ENCODE data around the gene GPR137B. TPM values are rescaled to one million over a fixed set of nuclear protein-coding genes. Genes with fewer than 3 reads are reported as not detected.
"Not testable (repeated sequence)": the region's sequence is repeated elsewhere in the genome, so short reads cannot be mapped to it uniquely, and the experiment has no call there.

The GPR137B gene
- total RNA-seq (10 to 100 TPM in 8 of 9 donors, 1 to 10 TPM in 1; 3.4 to 30.0 (median 15.3) TPM), polyA plus RNA-seq (1 to 10 TPM; 3.9 to 9.1 (median 4.7) TPM)
- long read RNA-seq, donor 1, partial matches to known transcripts, result 0 of 2 reads
- long read RNA-seq, donor 1, other reads (novel, unspliced or antisense), result 0 of 2 reads
- long read RNA-seq, donor 2, partial matches to known transcripts, result 0 of 1 reads
- long read RNA-seq, donor 2, other reads (novel, unspliced or antisense), result 0 of 1 reads
- long read RNA-seq, donor 3, result 0 reads
- long read RNA-seq, donor 4, partial matches to known transcripts, result 0 of 4 reads
- long read RNA-seq, donor 4, other reads (novel, unspliced or antisense), result 3 of 4 reads
- long read RNA-seq, donor 5, transcript GPR137B-202 (7 exons, 2,042 nt), result major isoform, 17 of 22 reads
- long read RNA-seq, donor 5, partial matches to known transcripts, result 0 of 22 reads
- long read RNA-seq, donor 5, other reads (novel, unspliced or antisense), result 5 of 22 reads
- long read RNA-seq, donor 6, partial matches to known transcripts, result 0 of 3 reads
- long read RNA-seq, donor 6, other reads (novel, unspliced or antisense), result 2 of 3 reads
- long read RNA-seq, donor 7, result 0 reads
- long read RNA-seq, donor 8, partial matches to known transcripts, result 0 of 1 reads
- long read RNA-seq, donor 8, other reads (novel, unspliced or antisense), result 0 of 1 reads
- long read RNA-seq, donor 9, partial matches to known transcripts, result 0 of 1 reads
- long read RNA-seq, donor 9, other reads (novel, unspliced or antisense), result 0 of 1 reads
- long read RNA-seq, donor 10, result 0 reads

GRCh38 chr1:236142253-236143103, at the start of gene GPR137B:
Gene GPR137B (plus strand): TSS chr1:236142539. CDS start chr1:236142623, 84 bp downstream.
- peak within 1 kb of the TSS in 2 of 5 donors; percentile 66 to 81 for H3K27ac ChIP-seq
- intact Hi-C loops (cut with DNase I), result no loop called here
- no peaks in the 10 kb centered on the region for H3K36me3 ChIP-seq (replicated peaks in 1 of 2)
- H3K27me3 ChIP-seq, result no peaks in the 10 kb centered on the region
- 1 to 3% (median 1%) methylated on average over 12 to 84 of the region's 105 CpGs for WGBS, 4 donors
- H3K4me3 ChIP-seq, result peak within 1 kb of the TSS; percentile 2 to 73 (median 24)
- H3K9me3 ChIP-seq (replicated peaks in 1 of 3), result no peaks in the 10 kb centered on the region
- TF ChIP-seq CTCF (IDR thresholded peaks at IDR 0.05) (no peak), POLR2A (IDR thresholded peaks at IDR 0.05) (no peak)
- H3K4me1 ChIP-seq (replicated peaks in 1 of 2), result peaks cover 0 to 14% of the 10 kb centered on the region in 2 donors
- DNase-seq, result peak in 5 of 7 donors; percentile 42 to 56 (median 43)

GRCh38 chr1:236092899-236093298, 49.4 kb upstream of the GPR137B start:
- Histone ChIP-seq H3K27me3 (no peaks in the 10 kb centered on the region), H3K9me3 (replicated peaks in 1 of 3) (no peaks in the 10 kb centered on the region), H3K4me3 (no peak overlapping the region), H3K4me1 (replicated peaks in 1 of 2) (no peaks in the 10 kb centered on the region), H3K36me3 (replicated peaks in 1 of 2) (no peaks in the 10 kb centered on the region), H3K27ac (no peak overlapping the region)
- intact Hi-C loops (cut with DNase I), result no loop called here
- 39 to 49% (median 47%) methylated on average over 5 of the region's 5 CpGs for WGBS, 4 donors
- TF ChIP-seq CTCF (IDR thresholded peaks at IDR 0.05) (no peak), POLR2A (IDR thresholded peaks at IDR 0.05) (no peak)
- no peak for DNase-seq

- Histone ChIP-seq H3K4me3 (no peak overlapping the region), H3K27ac (no peak overlapping the region), H3K27me3 (no peaks in the 10 kb centered on the region), H3K36me3 (replicated peaks in 1 of 2) (no peaks in the 10 kb centered on the region), H3K9me3 (replicated peaks in 1 of 3) (no peaks in the 10 kb centered on the region), H3K4me1 (replicated peaks in 1 of 2) (no peaks in the 10 kb centered on the region)
- 78 to 87% (median 81%) methylated on average over 3 of the region's 3 CpGs for WGBS, 4 donors
- intact Hi-C loops (cut with DNase I), result no loop called here
- no peak for TF ChIP-seq CTCF (IDR thresholded peaks at IDR 0.05)
- TF ChIP-seq POLR2A (IDR thresholded peaks at IDR 0.05), result no peak
- DNase-seq, result no peak
Observed at GRCh38 chr1:236095705-236096520, 46.4 kb upstream of the GPR137B start.

- H3K27me3 ChIP-seq; H3K36me3 ChIP-seq (replicated peaks in 1 of 2); H3K9me3 ChIP-seq (replicated peaks in 1 of 3); H3K4me1 ChIP-seq (replicated peaks in 1 of 2); intact Hi-C loops (cut with DNase I); H3K4me3 ChIP-seq: not testable (repeated sequence)
- peak overlapping the region in 3 of 5 donors; percentile 26 to 78 (median 43) for H3K27ac ChIP-seq
- peak; percentile 77 to 91 (median 86) for DNase-seq
- 62 to 64% (median 63%) methylated on average over 14 to 15 of the region's 15 CpGs for WGBS, 4 donors
Observed at GRCh38 chr1:236096660-236097482, 45.5 kb upstream of the GPR137B start.

Data from adrenal gland (tissue), 19 donors.